Fibroblast of mammary gland (primary cell): Measurements from ENCODE around the gene NID1.
"Not testable (repeated sequence)": the region's sequence is repeated elsewhere in the genome, so short reads cannot be mapped to it uniquely, and the experiment has no call there.

Source experiments
- DNase-seq: peaks from one replicate; pipeline ENCODE4 v3.0.0-alpha.2; 2010; ENCODE audit warnings: low read depth
- H3K4me3 ChIP-seq: 2 replicates; pipeline ENCODE4 v1.5.1; 2011; ENCODE audit warnings: low read depth, mild to moderate bottlenecking, low read length, moderate library complexity; ENCODE audit not compliant: control insufficient read depth
- CTCF ChIP-seq: conservative IDR thresholded peaks from 2 replicates; pipeline ENCODE4 v1.5.1; 2011; ENCODE audit warnings: low read depth, low read length, inconsistent platforms; ENCODE audit not compliant: control insufficient read depth, insufficient read depth

The NID1 gene

GRCh38 chr1:236101233-236102200 lies 36.6 kb upstream of the NID1 start:
- no peak for DNase-seq
- H3K4me3 ChIP-seq = no peak overlapping the region
- no peak for TF ChIP-seq CTCF

GRCh38 chr1:236100799-236101198 lies 35.9 kb upstream of the NID1 start:
- TF ChIP-seq CTCF = no peak
- no peak for DNase-seq
- H3K4me3 ChIP-seq = no peak overlapping the region

- H3K4me3 ChIP-seq = no peak overlapping the region
- TF ChIP-seq CTCF = no peak
- DNase-seq = peak; percentile 21
Observed at GRCh38 chr1:236099355-236099974, 34.6 kb upstream of the NID1 start.

- no peak for DNase-seq
- no peak for TF ChIP-seq CTCF
- no peak overlapping the region for H3K4me3 ChIP-seq
Observed at GRCh38 chr1:236098267-236098666, 33.4 kb upstream of the NID1 start.

GRCh38 chr1:236096660-236097482 lies 32.0 kb upstream of the NID1 start:
- DNase-seq = peak; percentile 88
- H3K4me3 ChIP-seq = not testable (repeated sequence)

- no peak overlapping the region for H3K4me3 ChIP-seq
- TF ChIP-seq CTCF = no peak
- no peak for DNase-seq
Observed at GRCh38 chr1:236095705-236096520, 31.0 kb upstream of the NID1 start.
